IMR-90 (cell line): ENCODE data around the gene MYO9B. TPM values are rescaled to one million over a fixed set of nuclear protein-coding genes. Genes with fewer than 3 reads are reported as not detected.

Experiments used
- ATAC-seq: fragments of 200-7000 bp; cut with Tn5 transposase; 2 replicates; pipeline ENCODE4 v1.9.1; 2020; ENCODE audit warnings: low read depth, mild to moderate bottlenecking, moderate library complexity
- BruUV-seq: library from RNA; stranded (reverse); fragments of 400-500 nt; replicated peaks from 2 replicates; lab custom pipeline; 2021; lab: Mats Ljungman, UMichigan
- CTCF ChIA-PET: fragments of 300-600 bp; formaldehyde crosslinking; extraction: SDS; loops from one replicate; lab custom pipeline; 2021; ENCODE audit warnings: antibody characterized with exemption; lab: Yijun Ruan, JAX
- POLR2A ChIA-PET: fragments of 300-600 bp; sonication (Branson Sonifier 250); formaldehyde crosslinking; loops from one replicate; lab custom pipeline; 2022; ENCODE audit warnings: antibody characterized with exemption; ENCODE audit not compliant: unreplicated experiment; lab: Charles Lee
- DNase-seq: peaks from one replicate; pipeline ENCODE4 v3.0.0; 2013
- H2AFZ ChIP-seq: replicated peaks from 2 replicates; pipeline ENCODE3; 2013; ENCODE audit warnings: low read length, mild to moderate bottlenecking; ENCODE audit not compliant: poor library complexity
- H2AK5ac ChIP-seq: 2 replicates; pipeline ENCODE4 v1.6.1; 2013; ENCODE audit warnings: low read depth, low read length, inconsistent platforms
- H2AK9ac ChIP-seq: replicated peaks from 2 replicates; pipeline ENCODE3; 2013; ENCODE audit warnings: mild to moderate bottlenecking, low read depth, low read length, moderate library complexity; ENCODE audit not compliant: poor library complexity
- H2BK120ac ChIP-seq: 2 replicates; pipeline ENCODE4 v1.6.1; 2013; ENCODE audit warnings: low read depth, low read length, inconsistent platforms
- H2BK15ac ChIP-seq: 3 replicates; pipeline ENCODE4 v1.6.1; 2013; ENCODE audit warnings: low read depth, low read length, inconsistent platforms
- H2BK20ac ChIP-seq: 2 replicates; pipeline ENCODE4 v1.6.1; 2013; ENCODE audit warnings: low read depth, mild to moderate bottlenecking, inconsistent platforms, low read length, moderate library complexity
- H2BK5ac ChIP-seq: 2 replicates; pipeline ENCODE4 v1.6.1; 2013; ENCODE audit warnings: mild to moderate bottlenecking, low read depth, low read length, inconsistent platforms; ENCODE audit not compliant: poor library complexity, severe bottlenecking
- H3K14ac ChIP-seq: replicated peaks from 2 replicates; pipeline ENCODE4 v1.6.1; 2013; ENCODE audit warnings: low read depth, low read length, inconsistent platforms
- H3K18ac ChIP-seq: 2 replicates; pipeline ENCODE4 v1.6.1; 2013; ENCODE audit warnings: low read depth, low read length, control low read depth
- H3K23ac ChIP-seq: 2 replicates; pipeline ENCODE4 v1.6.1; 2013; ENCODE audit warnings: low read depth, low read length, inconsistent platforms
- H3K27ac ChIP-seq: 2 replicates; pipeline ENCODE4 v1.5.1; 2013; ENCODE audit warnings: mild to moderate bottlenecking, control low read depth, low read length; ENCODE audit not compliant: insufficient read depth
- H3K27me3 ChIP-seq: 2 replicates; pipeline ENCODE4 v1.6.1; 2013; ENCODE audit warnings: low read length; ENCODE audit not compliant: control insufficient read depth, insufficient read depth
- H3K36me3 ChIP-seq: 2 replicates; pipeline ENCODE4 v1.6.1; 2013; ENCODE audit warnings: low read length, mixed read lengths; ENCODE audit not compliant: control insufficient read depth, insufficient read depth
- H3K4ac ChIP-seq: 2 replicates; pipeline ENCODE4 v1.6.1; 2013; ENCODE audit warnings: low read depth, low read length, inconsistent platforms
- H3K4me1 ChIP-seq: 2 replicates; pipeline ENCODE4 v1.6.1; 2013; ENCODE audit warnings: low read length, mixed read lengths; ENCODE audit not compliant: control insufficient read depth, insufficient read depth
- H3K4me2 ChIP-seq: 2 replicates; pipeline ENCODE4 v1.6.1; 2013; ENCODE audit warnings: low read depth, mild to moderate bottlenecking, control low read depth, low read length, moderate library complexity
- H3K4me3 ChIP-seq: 2 replicates; pipeline ENCODE4 v1.5.1; 2013; ENCODE audit warnings: low read depth, mild to moderate bottlenecking, control low read depth, low read length, moderate library complexity; ENCODE audit not compliant: insufficient read depth
- H3K56ac ChIP-seq: 2 replicates; pipeline ENCODE4 v1.6.1; 2013; ENCODE audit warnings: low read length, inconsistent platforms; ENCODE audit not compliant: insufficient read depth; ENCODE audit errors: extremely low read depth
- H3K79me1 ChIP-seq, 2 experiments: 2 replicates each; pipeline ENCODE4 v1.6.1; 2013; ENCODE audit warnings: low read length in 2 of 2, inconsistent platforms in 1 of 2, low read depth in 1 of 2
- H3K9ac ChIP-seq: 2 replicates; pipeline ENCODE4 v1.6.1; 2013; ENCODE audit warnings: low read depth, low read length, control low read depth
- H3K9me1 ChIP-seq: 2 replicates; pipeline ENCODE4 v1.6.1; 2013; ENCODE audit warnings: low read length, inconsistent platforms; ENCODE audit not compliant: insufficient read depth
- H3K9me3 ChIP-seq: 2 replicates; pipeline ENCODE4 v1.6.1; 2013; ENCODE audit warnings: low read length; ENCODE audit not compliant: control insufficient read depth, insufficient read depth
- H4K20me1 ChIP-seq: 2 replicates; pipeline ENCODE4 v1.6.1; 2013; ENCODE audit warnings: low read length, inconsistent platforms; ENCODE audit not compliant: insufficient read depth
- H4K5ac ChIP-seq: 2 replicates; pipeline ENCODE4 v1.6.1; 2013; ENCODE audit warnings: mild to moderate bottlenecking, low read depth, low read length, control low read depth
- H4K8ac ChIP-seq, 2 experiments: 2 replicates each; pipeline ENCODE4 v1.6.1; 2013; ENCODE audit warnings: low read depth in 2 of 2, low read length in 2 of 2, control low read depth in 1 of 2, inconsistent platforms in 1 of 2
- H4K91ac ChIP-seq: 2 replicates; pipeline ENCODE4 v1.6.1; 2013; ENCODE audit warnings: low read depth, low read length, inconsistent platforms; ENCODE audit not compliant: insufficient read depth
- CHD1 ChIP-seq: IDR thresholded peaks from 2 replicates; pipeline ENCODE4 v1.6.1; 2012; ENCODE audit warnings: low read depth, low read length, improper control_type of control experiment
- CTCF ChIP-seq: conservative IDR thresholded peaks from 2 replicates; pipeline ENCODE4 v1.5.1; 2012; ENCODE audit warnings: mild to moderate bottlenecking, low read depth, low read length, improper control_type of control experiment
- FOS ChIP-seq: fragments of 150-350 bp; IDR thresholded peaks from 2 replicates; pipeline ENCODE4 v1.6.1; 2016; ENCODE audit warnings: low read depth, low read length
- MAFK ChIP-seq: IDR thresholded peaks from 2 replicates; pipeline ENCODE4 v1.6.1; 2012; ENCODE audit warnings: low read depth, low read length, improper control_type of control experiment
- RCOR1 ChIP-seq: IDR thresholded peaks from 2 replicates; pipeline ENCODE4 v1.6.1; 2012; ENCODE audit warnings: mild to moderate bottlenecking, low read length, improper control_type of control experiment; ENCODE audit not compliant: insufficient replicate concordance
- WGBS, 2 experiments: methylation state at CpG; one replicate each; pipeline versions ENCODE4 v1.1.5 to v1.1.7; 2013; ENCODE audit warnings: missing lambda C conversion rate in 2 of 2; ENCODE audit not compliant: insufficient read length in 1 of 2; ENCODE audit errors: extremely low coverage in 2 of 2; 5-methylcytosine and 5-hydroxymethylcytosine counted together
- dilution Hi-C: fragments of 300-500 bp; cut with HindIII; formaldehyde crosslinking; loops from one replicate; pipeline ENCODE4 v1.14.3; 2018; ENCODE audit warnings: low sequenced_read_pairs; ENCODE audit not compliant: unreplicated experiment
- in situ Hi-C: fragments of 300-500 bp; cut with MboI; formaldehyde crosslinking; loops from 3 replicates; pipeline ENCODE4 v1.14.3; 2019; ENCODE audit warnings: low sequenced_read_pairs, inconsistent platforms, mixed read lengths
- intact Hi-C: fragments of 100-400 bp; cut with micrococcal nuclease; formaldehyde crosslinking; loops from 2 replicates; pipeline ENCODE4 v1.10.0; 2022
- polyA plus RNA-seq, 3 experiments: library from polyadenylated mRNA; depleted of rRNA; stranded (reverse); fragments of >200 nt; gene quantifications; 2 replicates each; pipeline ENCODE4 v1.2.3, GENCODE V29; 2012; ENCODE audit warnings: low replicate concordance in 1 of 3
- total RNA-seq: library from RNA; depleted of rRNA; stranded (reverse); fragments of >200 nt; gene quantifications from 2 replicates; pipeline ENCODE4 v1.2.3, GENCODE V29; 2012

Gene MYO9B
- total and polyA plus RNA-seq, 2 of the 4 experiments (the other 2 are of a cell fraction) = 61.8 to 77.8 TPM

DNA sequence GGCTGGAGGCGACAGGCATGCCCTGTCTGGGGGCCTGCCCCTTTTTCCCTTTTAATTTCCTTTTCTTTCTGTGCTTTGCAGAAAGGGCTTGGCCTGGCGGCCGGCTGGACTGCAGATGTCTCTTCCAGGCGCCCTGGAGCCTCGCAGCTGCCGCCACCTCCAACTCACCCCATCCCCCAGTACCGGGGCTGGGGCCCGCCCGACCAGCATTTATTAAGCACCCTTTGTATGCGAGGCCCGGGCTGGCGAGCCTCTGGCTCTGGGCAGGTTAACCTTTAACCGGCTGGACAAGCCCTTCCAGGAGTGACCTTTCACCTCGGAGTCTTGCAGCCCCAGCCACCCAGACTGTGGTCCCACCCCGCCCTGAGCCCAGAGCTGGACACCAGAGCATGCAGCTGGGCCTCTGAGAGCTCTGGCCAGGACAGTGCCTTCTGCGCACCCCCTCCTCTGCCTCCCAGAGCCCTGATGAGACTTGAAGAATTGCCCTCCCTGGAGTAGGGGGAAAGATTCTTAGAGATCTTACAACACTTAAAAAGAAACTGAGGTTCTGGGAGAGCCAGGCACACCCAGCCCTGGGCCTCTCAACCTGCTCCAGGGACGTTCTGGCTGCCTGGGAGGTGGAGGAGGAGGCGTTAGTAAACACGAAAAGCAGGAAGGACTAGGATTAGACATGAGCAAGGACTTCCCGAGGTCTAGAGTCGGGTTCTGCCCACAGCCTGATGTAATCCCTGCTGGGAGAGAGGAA, 171.3 kb downstream of the MYO9B start:
- CTCF ChIA-PET = no interaction called here

More for the DNA sequence above, 171.3 kb downstream of the MYO9B start:
- Histone ChIP-seq H2BK20ac (peak overlapping the region; percentile 63; the same call in 1 of the 2 replicates), H3K27ac (peak overlapping the region; percentile 97), H3K56ac (peak overlapping the region; percentile 72), H2AFZ (peak overlapping the region; percentile 100), H4K91ac (peak overlapping the region; percentile 82), H4K8ac (peak overlapping the region; percentile 91 to 94; a peak in 2 of 4 replicates), H2BK15ac (0 out of 3 replicates have a peak overlapping the region, but pooled peaks have one; percentile 32), H3K4me2 (peak overlapping the region; percentile 93), H3K79me1 (peaks cover 5 to 32% of the 10 kb centered on the region in 2 experiments), H3K9me1 (0 out of 2 replicates have a peak, but pooled peaks cover 5% of the 10 kb centered on the region), H3K14ac (0 out of 2 replicates have a peak overlapping the region, but pooled peaks have one; percentile 35), H2BK5ac (peak overlapping the region; percentile 93), H3K4me3 (no peak overlapping the region), H2AK9ac (peak overlapping the region; percentile 99), H3K4ac (peak overlapping the region; percentile 95), H2AK5ac (peak overlapping the region; percentile 98; the same call in 1 of the 2 replicates), H4K5ac (peak overlapping the region; percentile 6), H2BK120ac (peak overlapping the region; percentile 90), H3K9me3 (no peaks in the 10 kb centered on the region), H3K9ac (peak overlapping the region; percentile 22; the same call in 1 of the 2 replicates), H4K20me1 (peaks cover 19% of the 10 kb centered on the region), H3K36me3 (no peaks in the 10 kb centered on the region), H3K4me1 (peaks cover 10% of the 10 kb centered on the region), H3K23ac (peak overlapping the region; percentile 66), H3K27me3 (no peaks in the 10 kb centered on the region), H3K18ac (peak overlapping the region; percentile 0; the same call in 1 of the 2 replicates)
- TF ChIP-seq MAFK = no peak
- TF ChIP-seq FOS = no peak
- no peak for TF ChIP-seq CHD1
- TF ChIP-seq RCOR1 = peak; percentile 72
- TF ChIP-seq CTCF = no peak
- BruUV-seq = no TSS peak
- in situ Hi-C loops = no loop called here
- DNase-seq (peak; percentile 23), ATAC-seq (peak; percentile 1)
- WGBS, 2 experiments = 13% methylated on average over 6 of the region's 21 CpGs; no CpG with 5 or more reads in 1 of the 2 experiments
- POLR2A ChIA-PET = no interaction called here
- intact Hi-C loops = no loop called here
- dilution Hi-C loops = no loop called here
